AG04450 (cell line): ENCODE data around the gene BLCAP. TPM values are rescaled to one million over a fixed set of nuclear protein-coding genes. Genes with fewer than 3 reads are reported as not detected.

Experiments
- polyA plus RNA-seq: library from polyadenylated mRNA; depleted of rRNA; stranded (reverse); fragments of >200 nt; gene quantifications from 2 replicates; pipeline ENCODE4 v1.2.3, GENCODE V29; 2011; rRNA removed

Gene BLCAP
- polyA plus RNA-seq, 1 experiment: 94.1 TPM

Other genes starting within 250 kb of the BLCAP start
- gene MANBAL, start 238.2 kb downstream of the BLCAP start, polyA plus RNA-seq: 71.6 and 78.6 TPM in 2 replicates
- gene SRC, start 181.7 kb downstream of the BLCAP start, polyA plus RNA-seq: 13.9 and 19.1 TPM in 2 replicates
- gene NNAT, start 6.6 kb downstream of the BLCAP start, polyA plus RNA-seq: 54.0 and 59.6 TPM in 2 replicates
- 27.1 and 27.5 TPM in 2 replicates for gene CTNNBL1, start 166.2 kb upstream of the BLCAP start, polyA plus RNA-seq